Esophagus squamous epithelium (tissue), 5 donors: ENCODE measurements around the gene DHX15. TPM values are rescaled to one million over a fixed set of nuclear protein-coding genes. Genes with fewer than 3 reads are reported as not detected.

Experiments used
- DNase-seq: peaks from one replicate; lab custom pipeline; 2025; lab: John Stamatoyannopoulos, UW
- H3K27ac ChIP-seq, 4 donors: fragments of 200-600 bp; sonication (generic); one replicate each; pipeline ENCODE4 v1.5.1; 2016 to 2019; ENCODE audit warnings: mild to moderate bottlenecking in 1 of 4
- H3K27me3 ChIP-seq, 4 donors: fragments of 200-600 bp; sonication (generic); 1 replicate in 3 of 4; 2 replicates in 1 of 4; pipeline versions ENCODE4 v1.5.1 to v1.6.0; 2017 to 2021; ENCODE audit warnings: antibody characterized with exemption in 1 of 4
- H3K36me3 ChIP-seq, 3 donors: fragments of 200-600 bp; sonication (generic); one replicate each; pipeline ENCODE4 v1.5.1; 2016 to 2019
- H3K4me1 ChIP-seq, 3 donors: fragments of 200-600 bp; sonication (generic); one replicate each; pipeline ENCODE4 v1.5.1; 2017 to 2019
- H3K4me3 ChIP-seq, 4 donors: fragments of 200-600 bp; sonication (generic); 1 replicate in 3 of 4; 2 replicates in 1 of 4; pipeline ENCODE4 v1.5.1; 2016 to 2019; ENCODE audit warnings: mild to moderate bottlenecking in 2 of 4, moderate library complexity in 1 of 4
- H3K9me3 ChIP-seq, 3 donors: fragments of 200-600 bp; sonication (generic); one replicate each; pipeline ENCODE4 v1.5.1; 2016 to 2019
- POLR2A ChIP-seq, 4 donors: fragments of 450-650 bp; IDR thresholded peaks; one replicate each; pipeline ENCODE4 v1.6.1; 2017; ENCODE audit warnings: antibody characterized with exemption in 4 of 4, mild to moderate bottlenecking in 4 of 4, moderate library complexity in 3 of 4
- WGBS, 2 donors: methylation state at CpG; one replicate each; pipeline ENCODE4 v1.1.5; 2018; 5-methylcytosine and 5-hydroxymethylcytosine counted together
- intact Hi-C: fragments of 100-400 bp; cut with DNase I; formaldehyde crosslinking; loops from one replicate; pipeline ENCODE4 v1.15.0; 2022
- total RNA-seq, 4 donors: library from RNA; depleted of rRNA; stranded (reverse); fragments of >200 nt; gene quantifications; one replicate each; pipeline ENCODE4 v1.1.0, GENCODE V29; 2016
- TF ChIP-seq, protein P1 (sequence below), 6 experiments: fragments of 450-650 bp in 4 of 6; fragments of 200-600 bp in 2 of 6; sonication (generic) in 2 of 6; IDR thresholded peaks; one replicate each; pipeline ENCODE4 v1.5.1; 2016 to 2019; ENCODE audit warnings: antibody characterized with exemption in 6 of 6, mild to moderate bottlenecking in 4 of 6, moderate library complexity in 4 of 6
- donor health status: DM: yes; HTN: yes; CAD: no.

Gene DHX15
- total RNA-seq: 100 to 1,000 TPM in 2 of 4 donors, 10 to 100 TPM in 2; 74.1 to 160 (median 119) TPM

GRCh38 chr4:24584211-24584850 lies at the start of gene DHX15:
Gene DHX15 (minus strand): TSS chr4:24584554. CDS start chr4:24584393, 161 bp downstream.
- intact Hi-C loops: no loop called here
- 1 to 2% methylated on average over 13 to 22 of the region's 52 CpGs for WGBS, 2 donors
- H3K4me1 ChIP-seq: peaks cover 10 to 46% (median 25%) of the 10 kb centered on the region in 3 donors
- no peaks in the 10 kb centered on the region for H3K9me3 ChIP-seq
- peak; percentile 73 for DNase-seq
- peak in 2 of 4 donors; percentile 69 to 84 for TF ChIP-seq POLR2A (IDR thresholded peaks at IDR 0.05)
- TF ChIP-seq, protein P1, sequence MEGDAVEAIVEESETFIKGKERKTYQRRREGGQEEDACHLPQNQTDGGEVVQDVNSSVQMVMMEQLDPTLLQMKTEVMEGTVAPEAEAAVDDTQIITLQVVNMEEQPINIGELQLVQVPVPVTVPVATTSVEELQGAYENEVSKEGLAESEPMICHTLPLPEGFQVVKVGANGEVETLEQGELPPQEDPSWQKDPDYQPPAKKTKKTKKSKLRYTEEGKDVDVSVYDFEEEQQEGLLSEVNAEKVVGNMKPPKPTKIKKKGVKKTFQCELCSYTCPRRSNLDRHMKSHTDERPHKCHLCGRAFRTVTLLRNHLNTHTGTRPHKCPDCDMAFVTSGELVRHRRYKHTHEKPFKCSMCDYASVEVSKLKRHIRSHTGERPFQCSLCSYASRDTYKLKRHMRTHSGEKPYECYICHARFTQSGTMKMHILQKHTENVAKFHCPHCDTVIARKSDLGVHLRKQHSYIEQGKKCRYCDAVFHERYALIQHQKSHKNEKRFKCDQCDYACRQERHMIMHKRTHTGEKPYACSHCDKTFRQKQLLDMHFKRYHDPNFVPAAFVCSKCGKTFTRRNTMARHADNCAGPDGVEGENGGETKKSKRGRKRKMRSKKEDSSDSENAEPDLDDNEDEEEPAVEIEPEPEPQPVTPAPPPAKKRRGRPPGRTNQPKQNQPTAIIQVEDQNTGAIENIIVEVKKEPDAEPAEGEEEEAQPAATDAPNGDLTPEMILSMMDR (IDR thresholded peaks at IDR 0.05): peak in 2 of 6 experiments; percentile 6 to 13
- H3K27me3 ChIP-seq: no peaks in the 10 kb centered on the region
- H3K27ac ChIP-seq: peak within 1 kb of the TSS; percentile 99
- peak within 1 kb of the TSS; percentile 88 to 100 (median 98) for H3K4me3 ChIP-seq
- peaks cover 0 to 18% (median 3%) of the 10 kb centered on the region in 3 donors for H3K36me3 ChIP-seq

GRCh38 chr4:24632011-24632410 lies 47.7 kb upstream of the DHX15 start:
- H3K4me3 ChIP-seq: no peak overlapping the region
- no peak overlapping the region for H3K27ac ChIP-seq
- DNase-seq: no peak
- no peaks in the 10 kb centered on the region for H3K36me3 ChIP-seq
- no peaks in the 10 kb centered on the region for H3K4me1 ChIP-seq
- TF ChIP-seq, protein P1 (IDR thresholded peaks at IDR 0.05): no peak
- TF ChIP-seq POLR2A (IDR thresholded peaks at IDR 0.05): no peak
- WGBS, 2 donors: 90 to 98% methylated on average over 2 of the region's 2 CpGs
- intact Hi-C loops: no loop called here
- no peaks in the 10 kb centered on the region for H3K9me3 ChIP-seq
- no peaks in the 10 kb centered on the region for H3K27me3 ChIP-seq

DNA sequence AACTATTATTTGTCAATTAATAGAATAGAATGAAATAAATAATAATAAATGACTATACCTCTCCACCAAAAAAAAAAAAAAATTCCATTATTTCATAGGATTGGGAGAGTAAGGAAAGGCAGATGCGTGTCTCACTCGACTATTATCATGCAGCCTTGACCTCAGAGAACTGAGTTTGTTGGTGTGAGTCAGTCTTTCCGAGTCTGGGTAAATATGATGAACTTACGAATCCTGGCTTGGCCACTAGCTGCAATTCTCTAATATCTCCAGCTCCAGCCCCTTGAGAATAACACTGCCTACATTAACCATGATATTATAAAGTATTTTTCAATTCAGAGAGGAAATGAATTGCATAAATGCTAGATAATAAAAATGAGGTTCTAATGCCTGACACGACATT lies 46.6 kb upstream of the DHX15 start:
- Histone ChIP-seq H3K9me3 (no peaks in the 10 kb centered on the region), H3K27ac (no peak overlapping the region), H3K27me3 (no peaks in the 10 kb centered on the region), H3K4me3 (no peak overlapping the region), H3K36me3 (no peaks in the 10 kb centered on the region), H3K4me1 (no peaks in the 10 kb centered on the region)
- 63 to 68% methylated on average over 5 of the region's 5 CpGs for WGBS, 2 donors
- DNase-seq: no peak
- TF ChIP-seq POLR2A (IDR thresholded peaks at IDR 0.05): no peak
- TF ChIP-seq, protein P1 (IDR thresholded peaks at IDR 0.05): no peak
- intact Hi-C loops: no loop called here

- Histone ChIP-seq H3K9me3 (peaks cover 0 to 6% (median 0%) of the 10 kb centered on the region in 3 donors), H3K36me3 (no peaks in the 10 kb centered on the region), H3K4me3 (no peak overlapping the region), H3K27me3 (no peaks in the 10 kb centered on the region), H3K27ac (no peak overlapping the region), H3K4me1 (no peaks in the 10 kb centered on the region)
- WGBS, 2 donors: 26 to 37% methylated on average over 2 of the region's 2 CpGs
- intact Hi-C loops: no loop called here
- no peak for DNase-seq
- no peak for TF ChIP-seq POLR2A (IDR thresholded peaks at IDR 0.05)
- TF ChIP-seq, protein P1 (IDR thresholded peaks at IDR 0.05): no peak
Observed at GRCh38 chr4:24625091-24625490, 40.7 kb upstream of the DHX15 start.

DNA sequence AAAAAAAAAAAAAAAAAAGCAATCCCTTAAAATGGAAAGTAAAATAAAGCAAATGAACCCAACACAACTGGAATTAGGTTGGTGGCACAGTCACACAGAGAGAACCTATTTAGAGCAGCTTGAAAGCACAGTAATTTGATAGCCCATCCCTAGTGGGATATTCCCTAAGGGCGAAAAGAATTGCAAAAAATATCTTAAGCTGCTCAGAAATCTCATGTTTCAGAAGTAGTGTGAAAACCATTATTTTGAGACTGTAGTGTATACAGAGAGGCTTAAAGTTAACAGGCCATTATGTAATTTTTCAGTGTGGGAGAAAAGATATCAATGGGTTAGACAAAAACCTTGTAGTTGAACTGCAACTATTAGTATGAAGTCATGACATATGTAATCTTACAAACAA lies 40.0 kb upstream of the DHX15 start:
- peaks cover 0 to 13% (median 0%) of the 10 kb centered on the region in 3 donors for H3K9me3 ChIP-seq
- H3K4me1 ChIP-seq: no peaks in the 10 kb centered on the region
- H3K27ac ChIP-seq: no peak overlapping the region
- H3K36me3 ChIP-seq: no peaks in the 10 kb centered on the region
- WGBS, 2 donors: 0 to 35% methylated on average over 1 of the region's 1 CpG
- no peak overlapping the region for H3K4me3 ChIP-seq
- TF ChIP-seq POLR2A (IDR thresholded peaks at IDR 0.05): no peak
- TF ChIP-seq, protein P1 (IDR thresholded peaks at IDR 0.05): no peak
- no peaks in the 10 kb centered on the region for H3K27me3 ChIP-seq
- intact Hi-C loops: no loop called here
- DNase-seq: no peak
